Hepatocyte (in vitro differentiated cells): ENCODE results near the gene RNF145. TPM values are rescaled to one million over a fixed set of nuclear protein-coding genes. Genes with fewer than 3 reads are reported as not detected.

Source experiments
- DNase-seq: peaks from one replicate; pipeline ENCODE4 v3.0.0-alpha.2; 2016; ENCODE audit warnings: low spot score
- H2AFZ ChIP-seq: fragments of 200-600 bp; sonication (generic); 2 replicates; pipeline ENCODE4 v1.6.0; 2016; ENCODE audit warnings: antibody characterized with exemption, mild to moderate bottlenecking
- H3K27ac ChIP-seq: fragments of 200-600 bp; sonication (generic); 2 replicates; pipeline ENCODE4 v1.5.1; 2016; ENCODE audit warnings: mild to moderate bottlenecking
- H3K27me3 ChIP-seq: fragments of 200-600 bp; sonication (generic); 2 replicates; pipeline ENCODE4 v1.6.1; 2016
- H3K36me3 ChIP-seq: fragments of 200-600 bp; sonication (generic); replicated peaks from 2 replicates; pipeline ENCODE4 v1.5.1; 2016; ENCODE audit warnings: low read depth; ENCODE audit not compliant: insufficient read depth
- H3K4me1 ChIP-seq: fragments of 200-600 bp; sonication (generic); 2 replicates; pipeline ENCODE4 v1.5.1; 2016; ENCODE audit warnings: mild to moderate bottlenecking, moderate library complexity; ENCODE audit not compliant: insufficient read depth
- H3K4me2 ChIP-seq: fragments of 200-600 bp; sonication (generic); 2 replicates; pipeline ENCODE4 v1.6.0; 2016
- H3K4me3 ChIP-seq: fragments of 200-600 bp; sonication (generic); 2 replicates; pipeline ENCODE4 v1.5.1; 2016; ENCODE audit warnings: mild to moderate bottlenecking
- H3K79me2 ChIP-seq: fragments of 200-600 bp; sonication (generic); 2 replicates; pipeline ENCODE4 v1.6.0; 2017; ENCODE audit warnings: mild to moderate bottlenecking
- H3K9me2 ChIP-seq: fragments of 200-600 bp; sonication (generic); replicated peaks from 2 replicates; pipeline ENCODE4 v1.6.0; 2017; ENCODE audit warnings: mild to moderate bottlenecking; ENCODE audit not compliant: insufficient read depth
- H3K9me3 ChIP-seq: fragments of 200-600 bp; sonication (generic); 2 replicates; pipeline ENCODE4 v1.5.1; 2016; ENCODE audit warnings: low read depth, mild to moderate bottlenecking
- H4K20me1 ChIP-seq: fragments of 200-600 bp; sonication (generic); 2 replicates; pipeline ENCODE4 v1.6.0; 2016; ENCODE audit warnings: mild to moderate bottlenecking; ENCODE audit not compliant: insufficient read depth, poor library complexity, severe bottlenecking
- EZH2 ChIP-seq: fragments of 200-600 bp; sonication (generic); IDR thresholded peaks from 2 replicates; pipeline ENCODE4 v1.6.1; 2016; ENCODE audit warnings: antibody characterized with exemption, mild to moderate bottlenecking, borderline replicate concordance
- EZH2phosphoT487 ChIP-seq: fragments of 200-600 bp; sonication (generic); IDR thresholded peaks from one replicate; pipeline ENCODE4 v1.6.1; 2018; ENCODE audit warnings: antibody characterized with exemption, mild to moderate bottlenecking, low read depth, moderate library complexity; ENCODE audit not compliant: unreplicated experiment, severe bottlenecking
- whole genome bisulfite sequencing: methylation state at CpG from one replicate; pipeline ENCODE4 v1.1.6; 2016; ENCODE audit warnings: low lambda C conversion rate; ENCODE audit errors: missing lambda C conversion rate; 5-methylcytosine and 5-hydroxymethylcytosine counted together
- polyA plus RNA-seq: library from polyadenylated mRNA; unstranded; fragments of >200 nt; fragmentation: Nextera tagmentation; extraction: Ambion mirVana; gene quantifications from 2 replicates; pipeline ENCODE4 v1.2.1, GENCODE V29; 2016
- total RNA-seq: library from RNA; depleted of rRNA; stranded (reverse); fragments of >200 nt; gene quantifications from 2 replicates; pipeline ENCODE4 v1.2.3, GENCODE V29; 2014
- TF ChIP-seq, protein P1 (sequence below): fragments of 200-600 bp; sonication (generic); IDR thresholded peaks from 2 replicates; pipeline ENCODE4 v1.5.1; 2016; ENCODE audit warnings: antibody characterized with exemption, mild to moderate bottlenecking; ENCODE audit not compliant: poor library complexity

Gene RNF145
- total and polyA plus RNA-seq, 2 experiments from 2014 or later = 13.0 to 37.4 TPM

DNA sequence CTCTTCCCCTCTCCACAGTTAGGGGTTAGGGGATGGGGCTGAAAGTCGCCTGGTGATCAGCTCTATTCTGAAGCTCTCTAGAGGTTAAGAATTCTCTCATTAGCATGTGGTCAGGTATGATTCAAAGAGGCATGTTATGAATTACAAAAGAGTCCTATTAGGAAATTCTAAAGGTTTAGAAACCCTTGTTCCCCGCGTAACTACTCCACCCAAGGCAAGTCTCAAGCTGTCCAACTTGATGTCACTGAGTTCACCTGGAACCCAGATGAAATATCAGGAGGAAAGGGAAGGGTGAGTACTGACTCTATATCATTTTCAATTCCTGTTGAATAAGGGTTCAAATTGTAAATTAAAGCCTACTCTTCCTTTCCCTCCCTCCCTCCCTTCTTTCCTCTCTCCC lies 18.1 kb upstream of the RNF145 start:
- Histone ChIP-seq H3K27ac (no peak overlapping the region), H3K79me2 (no peaks in the 10 kb centered on the region), H3K4me2 (no peak overlapping the region), H2AFZ (no peak overlapping the region), H4K20me1 (no peaks in the 10 kb centered on the region), H3K27me3 (no peaks in the 10 kb centered on the region), H3K9me3 (no peaks in the 10 kb centered on the region), H3K9me2 (no peaks in the 10 kb centered on the region), H3K4me3 (no peak overlapping the region), H3K4me1 (no peaks in the 10 kb centered on the region), H3K36me3 (no peaks in the 10 kb centered on the region)
- no peak for TF ChIP-seq EZH2phosphoT487
- TF ChIP-seq, protein P1, sequence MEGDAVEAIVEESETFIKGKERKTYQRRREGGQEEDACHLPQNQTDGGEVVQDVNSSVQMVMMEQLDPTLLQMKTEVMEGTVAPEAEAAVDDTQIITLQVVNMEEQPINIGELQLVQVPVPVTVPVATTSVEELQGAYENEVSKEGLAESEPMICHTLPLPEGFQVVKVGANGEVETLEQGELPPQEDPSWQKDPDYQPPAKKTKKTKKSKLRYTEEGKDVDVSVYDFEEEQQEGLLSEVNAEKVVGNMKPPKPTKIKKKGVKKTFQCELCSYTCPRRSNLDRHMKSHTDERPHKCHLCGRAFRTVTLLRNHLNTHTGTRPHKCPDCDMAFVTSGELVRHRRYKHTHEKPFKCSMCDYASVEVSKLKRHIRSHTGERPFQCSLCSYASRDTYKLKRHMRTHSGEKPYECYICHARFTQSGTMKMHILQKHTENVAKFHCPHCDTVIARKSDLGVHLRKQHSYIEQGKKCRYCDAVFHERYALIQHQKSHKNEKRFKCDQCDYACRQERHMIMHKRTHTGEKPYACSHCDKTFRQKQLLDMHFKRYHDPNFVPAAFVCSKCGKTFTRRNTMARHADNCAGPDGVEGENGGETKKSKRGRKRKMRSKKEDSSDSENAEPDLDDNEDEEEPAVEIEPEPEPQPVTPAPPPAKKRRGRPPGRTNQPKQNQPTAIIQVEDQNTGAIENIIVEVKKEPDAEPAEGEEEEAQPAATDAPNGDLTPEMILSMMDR = no peak
- TF ChIP-seq EZH2 = no peak
- 85% methylated on average over 3 of the region's 3 CpGs for WGBS
- DNase-seq = no peak

DNA sequence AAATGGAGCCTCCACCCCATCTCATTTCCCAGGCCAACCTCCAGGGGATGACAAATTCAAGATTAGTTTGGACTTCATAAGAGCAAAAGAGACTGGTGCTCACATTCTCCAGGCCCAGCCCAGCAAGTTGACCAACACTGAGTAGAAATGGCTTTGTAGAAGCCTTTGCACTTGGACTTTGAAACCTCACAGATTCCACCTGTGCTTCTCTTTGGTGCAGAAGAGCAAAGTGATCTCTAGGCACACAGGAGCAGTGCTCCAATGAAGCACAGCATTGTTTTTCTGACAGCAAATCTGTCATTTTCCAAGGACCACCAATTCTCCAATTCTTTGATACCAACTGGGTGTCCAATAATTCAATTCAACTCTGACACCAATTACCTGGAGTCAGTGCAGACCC lies 17.1 kb upstream of the RNF145 start:
- no peak overlapping the region for H3K4me3 ChIP-seq
- H3K27me3 ChIP-seq = no peaks in the 10 kb centered on the region
- no peak overlapping the region for H2AFZ ChIP-seq
- H3K9me2 ChIP-seq = no peaks in the 10 kb centered on the region
- no peak overlapping the region for H3K27ac ChIP-seq
- TF ChIP-seq EZH2 = no peak
- TF ChIP-seq, protein P1 = no peak
- no peak for TF ChIP-seq EZH2phosphoT487
- H3K36me3 ChIP-seq = no peaks in the 10 kb centered on the region
- DNase-seq = peak; percentile 31
- no peaks in the 10 kb centered on the region for H3K9me3 ChIP-seq
- H3K4me1 ChIP-seq = no peaks in the 10 kb centered on the region
- H3K4me2 ChIP-seq = no peak overlapping the region
- no peaks in the 10 kb centered on the region for H4K20me1 ChIP-seq
- H3K79me2 ChIP-seq = no peaks in the 10 kb centered on the region

DNA sequence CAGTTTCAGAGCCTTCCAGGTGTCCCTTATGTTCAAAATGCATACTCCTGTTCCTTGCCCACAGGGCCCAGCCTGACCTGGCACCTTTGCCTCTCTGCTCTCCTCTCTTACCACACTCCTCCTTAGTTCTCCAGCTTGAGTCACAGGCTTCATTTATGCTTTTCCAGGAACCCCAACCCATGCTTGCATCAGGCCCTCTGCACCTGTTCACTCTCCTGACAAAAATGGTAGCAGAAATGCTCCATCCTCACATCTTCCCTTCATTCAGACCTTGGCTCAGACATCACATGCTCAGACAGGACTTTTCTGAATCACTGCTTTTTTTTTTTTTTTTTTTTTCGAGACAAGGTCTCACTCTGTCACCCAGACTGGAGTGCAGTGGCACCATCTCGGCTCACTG lies 15.1 kb upstream of the RNF145 start:
- Histone ChIP-seq H2AFZ (no peak overlapping the region), H3K4me2 (no peak overlapping the region), H3K27ac (no peak overlapping the region), H3K4me1 (no peaks in the 10 kb centered on the region), H3K4me3 (no peak overlapping the region), H3K79me2 (no peaks in the 10 kb centered on the region), H3K9me3 (no peaks in the 10 kb centered on the region), H3K27me3 (no peaks in the 10 kb centered on the region), H4K20me1 (no peaks in the 10 kb centered on the region), H3K36me3 (no peaks in the 10 kb centered on the region), H3K9me2 (no peaks in the 10 kb centered on the region)
- DNase-seq = no peak
- TF ChIP-seq EZH2 (no peak), EZH2phosphoT487 (no peak)
- TF ChIP-seq, protein P1 = no peak
- 85% methylated on average over 2 of the region's 2 CpGs for WGBS

DNA sequence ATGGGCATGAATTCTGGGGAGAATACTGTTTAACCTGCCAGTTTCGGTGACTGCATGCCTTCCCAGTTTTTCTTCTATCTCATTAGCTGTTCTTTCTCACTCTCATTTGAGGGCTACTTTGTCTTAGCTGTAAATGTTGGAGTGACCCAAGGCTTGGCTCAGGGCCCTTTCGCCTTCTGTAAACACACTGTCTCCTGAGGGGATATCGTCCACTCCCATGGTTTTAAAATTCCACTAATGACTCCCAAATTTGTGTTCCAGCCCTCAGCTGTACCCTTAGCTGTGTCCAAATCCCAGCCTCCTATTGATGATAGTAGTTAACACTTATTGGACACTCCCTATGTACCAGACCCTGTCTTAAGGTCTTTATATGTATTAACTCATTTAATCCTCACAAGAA lies 14.1 kb upstream of the RNF145 start:
- H3K79me2 ChIP-seq = no peaks in the 10 kb centered on the region
- no peaks in the 10 kb centered on the region for H4K20me1 ChIP-seq
- TF ChIP-seq EZH2 (no peak), EZH2phosphoT487 (no peak)
- TF ChIP-seq, protein P1 = no peak
- no peaks in the 10 kb centered on the region for H3K9me2 ChIP-seq
- no peak overlapping the region for H3K27ac ChIP-seq
- 88% methylated on average over 3 of the region's 3 CpGs for WGBS
- DNase-seq = no peak
- H3K27me3 ChIP-seq = no peaks in the 10 kb centered on the region
- no peak overlapping the region for H3K4me2 ChIP-seq
- peaks cover 2% of the 10 kb centered on the region for H3K4me1 ChIP-seq
- H3K4me3 ChIP-seq = no peak overlapping the region
- no peaks in the 10 kb centered on the region for H3K9me3 ChIP-seq
- no peak overlapping the region for H2AFZ ChIP-seq
- no peaks in the 10 kb centered on the region for H3K36me3 ChIP-seq
